Ascending aorta (tissue), 2 donors: ENCODE results near the gene AKNA. TPM values are rescaled to one million over a fixed set of nuclear protein-coding genes. Genes with fewer than 3 reads are reported as not detected.

Experiments used
- DNase-seq, 2 donors: peaks; one replicate each; pipeline ENCODE4 v3.0.0-alpha.2; 2019; ENCODE audit warnings: low spot score in 2 of 2
- H3K27ac ChIP-seq, 2 donors: fragments of 200-600 bp; sonication (generic); one replicate each; pipeline ENCODE4 v1.5.1; 2016 to 2017; ENCODE audit warnings: mild to moderate bottlenecking in 1 of 2
- H3K27me3 ChIP-seq: fragments of 200-600 bp; sonication (generic); one replicate; pipeline ENCODE4 v1.5.1; 2017
- H3K36me3 ChIP-seq, 2 donors: fragments of 200-600 bp; sonication (generic); one replicate each; pipeline ENCODE4 v1.5.1; 2016
- H3K4me1 ChIP-seq, 2 donors: fragments of 200-600 bp; sonication (generic); one replicate each; pipeline ENCODE4 v1.5.1; 2016 to 2017; ENCODE audit warnings: mild to moderate bottlenecking in 1 of 2
- H3K4me3 ChIP-seq, 2 donors: fragments of 200-600 bp; sonication (generic); one replicate each; pipeline ENCODE4 v1.5.1; 2016 to 2017; ENCODE audit warnings: mild to moderate bottlenecking in 1 of 2
- H3K9me3 ChIP-seq, 2 donors: fragments of 200-600 bp; sonication (generic); one replicate each; pipeline ENCODE4 v1.5.1; 2016
- CTCF ChIP-seq, 3 experiments: fragments of 200-600 bp in 2 of 3; fragments of 450-650 bp in 1 of 3; sonication (generic) in 2 of 3; IDR thresholded peaks; one replicate each; pipeline ENCODE4 v1.5.1; 2016 to 2019; ENCODE audit warnings: antibody characterized with exemption in 3 of 3, mild to moderate bottlenecking in 1 of 3, moderate library complexity in 1 of 3
- intact Hi-C: fragments of 100-400 bp; cut with DNase I; formaldehyde crosslinking; loops from one replicate; pipeline ENCODE4 v1.15.1; 2023
- total RNA-seq: library from RNA; depleted of rRNA; stranded (reverse); fragments of >200 nt; gene quantifications from one replicate; pipeline ENCODE4 v1.1.0, GENCODE V29; 2016

AKNA gene
- total RNA-seq, 1 donor from 2014 or later = 87.9 TPM

- H3K36me3 ChIP-seq = no peaks in the 10 kb centered on the region
- H3K27me3 ChIP-seq = no peaks in the 10 kb centered on the region
- H3K4me3 ChIP-seq = no peak overlapping the region
- H3K9me3 ChIP-seq = no peaks in the 10 kb centered on the region
- no peaks in the 10 kb centered on the region for H3K4me1 ChIP-seq
- no peak overlapping the region for H3K27ac ChIP-seq
- no peak for TF ChIP-seq CTCF (IDR thresholded peaks at IDR 0.05)
- peak in 1 of 2 donors; percentile 59 for DNase-seq
- intact Hi-C loops = no loop called here
These were observed 41.7 kb upstream of the AKNA start for GRCh38 chr9:114429488-114429887.

GRCh38 chr9:114428466-114428865 lies 40.7 kb upstream of the AKNA start:
- DNase-seq = no peak
- Histone ChIP-seq H3K27ac (no peak overlapping the region), H3K27me3 (no peaks in the 10 kb centered on the region), H3K9me3 (no peaks in the 10 kb centered on the region), H3K4me3 (no peak overlapping the region), H3K4me1 (no peaks in the 10 kb centered on the region), H3K36me3 (no peaks in the 10 kb centered on the region)
- no peak for TF ChIP-seq CTCF (IDR thresholded peaks at IDR 0.05)
- intact Hi-C loops = no loop called here

- DNase-seq = no peak
- Histone ChIP-seq H3K4me1 (no peaks in the 10 kb centered on the region), H3K9me3 (no peaks in the 10 kb centered on the region), H3K27me3 (no peaks in the 10 kb centered on the region), H3K27ac (no peak overlapping the region), H3K4me3 (no peak overlapping the region), H3K36me3 (no peaks in the 10 kb centered on the region)
- no peak for TF ChIP-seq CTCF (IDR thresholded peaks at IDR 0.05)
- intact Hi-C loops = no loop called here
These were observed 39.9 kb upstream of the AKNA start for GRCh38 chr9:114427644-114428043.

GRCh38 chr9:114426046-114426948 lies 38.5 kb upstream of the AKNA start:
- intact Hi-C loops = no loop called here
- no peak for TF ChIP-seq CTCF (IDR thresholded peaks at IDR 0.05)
- no peaks in the 10 kb centered on the region for H3K4me1 ChIP-seq
- no peak overlapping the region for H3K27ac ChIP-seq
- DNase-seq = no peak
- no peaks in the 10 kb centered on the region for H3K9me3 ChIP-seq
- H3K36me3 ChIP-seq = no peaks in the 10 kb centered on the region
- H3K4me3 ChIP-seq = no peak overlapping the region
- H3K27me3 ChIP-seq = no peaks in the 10 kb centered on the region

- no peak for TF ChIP-seq CTCF (IDR thresholded peaks at IDR 0.05)
- H3K9me3 ChIP-seq = no peaks in the 10 kb centered on the region
- no peak overlapping the region for H3K27ac ChIP-seq
- H3K27me3 ChIP-seq = no peaks in the 10 kb centered on the region
- DNase-seq = no peak
- no peaks in the 10 kb centered on the region for H3K36me3 ChIP-seq
- intact Hi-C loops = no loop called here
- no peaks in the 10 kb centered on the region for H3K4me1 ChIP-seq
- no peak overlapping the region for H3K4me3 ChIP-seq
These were observed 37.3 kb upstream of the AKNA start for GRCh38 chr9:114425126-114425525.
